Progenitor cell of endocrine pancreas (in vitro differentiated cells): ENCODE measurements around the gene SV2B. TPM values are rescaled to one million over a fixed set of nuclear protein-coding genes. Genes with fewer than 3 reads are reported as not detected.

ENCODE experiments used
- DNase-seq: peaks from one replicate; pipeline ENCODE4 v3.0.0; 2021; ENCODE audit warnings: low spot score; ENCODE audit not compliant: unreplicated experiment
- H3K27ac Mint-ChIP-seq: 2 replicates; pipeline ENCODE4 v1.8.0; 2021; ENCODE audit warnings: mild to moderate bottlenecking, moderate library complexity, mixed read lengths
- H3K27me3 Mint-ChIP-seq: 2 replicates; pipeline ENCODE4 v1.8.0; 2021; ENCODE audit warnings: mixed read lengths
- H3K36me3 Mint-ChIP-seq: 2 replicates; pipeline ENCODE4 v1.8.0; 2022; ENCODE audit warnings: mixed read lengths; ENCODE audit not compliant: insufficient read depth
- H3K4me1 Mint-ChIP-seq: 2 replicates; pipeline ENCODE4 v1.8.0; 2021; ENCODE audit warnings: low read depth, mixed read lengths
- H3K4me3 Mint-ChIP-seq: 2 replicates; pipeline ENCODE4 v1.8.0; 2021; ENCODE audit warnings: low read depth, mild to moderate bottlenecking, moderate library complexity, mixed read lengths
- H3K9me3 Mint-ChIP-seq: 2 replicates; pipeline ENCODE4 v1.8.0; 2021; ENCODE audit warnings: low read depth, mixed read lengths
- total RNA-seq: library from RNA; stranded (reverse); gene quantifications from 2 replicates; pipeline ENCODE4 v1.2.1, GENCODE V29; 2021
- TF ChIP-seq, protein P1 (sequence below): fragments of 200-600 bp; sonication (generic); IDR thresholded peaks from one replicate; pipeline ENCODE4 v1.5.0; 2021; ENCODE audit warnings: antibody characterized with exemption, mild to moderate bottlenecking; ENCODE audit not compliant: unreplicated experiment

Gene SV2B
- total RNA-seq, 1 donor from 2014 or later = 19.9 TPM

DNA sequence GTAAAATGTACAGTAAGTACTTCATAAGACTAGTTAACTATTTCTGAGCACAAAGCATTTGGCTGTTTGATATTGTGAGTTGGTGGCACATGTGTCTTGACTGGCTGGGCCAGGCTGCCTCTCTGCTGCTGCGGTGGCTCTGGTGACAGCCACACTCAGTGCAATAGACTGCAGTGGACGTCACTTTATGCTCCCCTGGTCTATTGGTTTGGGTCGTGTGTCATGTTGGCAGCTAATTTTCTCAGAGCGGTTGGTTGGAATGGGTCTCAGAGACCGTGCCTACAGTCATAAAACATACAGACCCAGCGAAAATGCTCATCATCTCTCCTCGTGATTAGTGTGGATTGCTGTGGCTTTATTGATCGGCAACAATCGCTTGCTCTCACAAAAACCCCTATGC lies 71.3 kb downstream of the SV2B start:
- H3K27ac Mint-ChIP-seq = no peak overlapping the region
- H3K9me3 Mint-ChIP-seq = peaks cover 6% of the 10 kb centered on the region
- TF ChIP-seq, protein P1, sequence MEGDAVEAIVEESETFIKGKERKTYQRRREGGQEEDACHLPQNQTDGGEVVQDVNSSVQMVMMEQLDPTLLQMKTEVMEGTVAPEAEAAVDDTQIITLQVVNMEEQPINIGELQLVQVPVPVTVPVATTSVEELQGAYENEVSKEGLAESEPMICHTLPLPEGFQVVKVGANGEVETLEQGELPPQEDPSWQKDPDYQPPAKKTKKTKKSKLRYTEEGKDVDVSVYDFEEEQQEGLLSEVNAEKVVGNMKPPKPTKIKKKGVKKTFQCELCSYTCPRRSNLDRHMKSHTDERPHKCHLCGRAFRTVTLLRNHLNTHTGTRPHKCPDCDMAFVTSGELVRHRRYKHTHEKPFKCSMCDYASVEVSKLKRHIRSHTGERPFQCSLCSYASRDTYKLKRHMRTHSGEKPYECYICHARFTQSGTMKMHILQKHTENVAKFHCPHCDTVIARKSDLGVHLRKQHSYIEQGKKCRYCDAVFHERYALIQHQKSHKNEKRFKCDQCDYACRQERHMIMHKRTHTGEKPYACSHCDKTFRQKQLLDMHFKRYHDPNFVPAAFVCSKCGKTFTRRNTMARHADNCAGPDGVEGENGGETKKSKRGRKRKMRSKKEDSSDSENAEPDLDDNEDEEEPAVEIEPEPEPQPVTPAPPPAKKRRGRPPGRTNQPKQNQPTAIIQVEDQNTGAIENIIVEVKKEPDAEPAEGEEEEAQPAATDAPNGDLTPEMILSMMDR = no peak
- no peak for DNase-seq
- H3K27me3 Mint-ChIP-seq = peaks cover 30% of the 10 kb centered on the region
- peaks cover 2% of the 10 kb centered on the region for H3K4me1 Mint-ChIP-seq
- H3K4me3 Mint-ChIP-seq = no peak overlapping the region
- peaks cover 3% of the 10 kb centered on the region for H3K36me3 Mint-ChIP-seq

DNA sequence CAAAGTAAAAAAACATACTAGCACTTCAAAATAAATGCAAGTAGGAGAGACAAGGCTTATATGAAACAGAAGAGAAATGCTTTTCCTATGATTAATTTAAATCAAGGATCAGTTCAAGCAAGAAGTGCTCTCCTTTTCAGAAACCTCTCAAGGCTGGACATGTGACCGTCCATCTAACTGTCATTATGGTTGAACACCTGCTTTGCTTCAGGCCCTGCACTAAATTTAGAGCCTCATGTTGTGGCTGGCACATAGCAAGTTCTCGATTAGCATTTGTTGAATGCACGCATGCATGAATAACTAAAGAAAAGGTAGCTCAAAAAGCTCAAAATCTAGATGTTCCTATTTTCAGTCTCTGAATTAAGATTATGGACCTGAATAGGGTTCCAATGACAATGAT lies 82.0 kb downstream of the SV2B start:
- Mint-ChIP-seq H3K36me3 (peaks cover 1% of the 10 kb centered on the region), H3K27ac (no peak overlapping the region), H3K4me3 (no peak overlapping the region), H3K27me3 (peaks cover 48% of the 10 kb centered on the region), H3K9me3 (peaks cover 3% of the 10 kb centered on the region), H3K4me1 (peaks cover 28% of the 10 kb centered on the region)
- DNase-seq = no peak
- TF ChIP-seq, protein P1 = no peak

DNA sequence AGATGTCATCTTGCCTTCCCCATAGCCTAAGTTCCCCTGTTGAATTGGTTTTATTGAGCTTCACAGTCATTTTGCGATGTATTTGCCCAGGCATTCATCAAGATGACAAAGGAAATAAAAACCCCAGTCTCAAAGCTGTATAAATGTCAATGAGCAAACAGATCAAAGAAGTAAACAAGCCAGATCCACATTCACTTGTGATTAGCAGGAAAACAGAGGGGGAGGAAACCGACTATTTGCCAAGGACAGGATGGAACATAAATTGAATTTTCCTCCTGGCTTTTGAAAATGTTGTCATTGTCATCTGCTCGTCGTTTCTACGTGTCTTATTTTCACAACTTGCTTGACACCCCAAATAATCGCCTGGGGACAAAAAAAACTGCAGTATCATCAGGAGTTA lies 83.5 kb downstream of the SV2B start:
- Mint-ChIP-seq H3K36me3 (no peaks in the 10 kb centered on the region), H3K27ac (no peak overlapping the region), H3K4me3 (no peak overlapping the region), H3K4me1 (peaks cover 28% of the 10 kb centered on the region), H3K27me3 (peaks cover 45% of the 10 kb centered on the region), H3K9me3 (peaks cover 3% of the 10 kb centered on the region)
- TF ChIP-seq, protein P1 = no peak
- no peak for DNase-seq

GRCh38 chr15:91184441-91184840 lies 84.4 kb downstream of the SV2B start:
- Mint-ChIP-seq H3K4me1 (peaks cover 28% of the 10 kb centered on the region), H3K27me3 (peaks cover 45% of the 10 kb centered on the region), H3K36me3 (no peaks in the 10 kb centered on the region), H3K9me3 (peaks cover 3% of the 10 kb centered on the region), H3K4me3 (no peak overlapping the region), H3K27ac (no peak overlapping the region)
- TF ChIP-seq, protein P1 = no peak
- DNase-seq = no peak

DNA sequence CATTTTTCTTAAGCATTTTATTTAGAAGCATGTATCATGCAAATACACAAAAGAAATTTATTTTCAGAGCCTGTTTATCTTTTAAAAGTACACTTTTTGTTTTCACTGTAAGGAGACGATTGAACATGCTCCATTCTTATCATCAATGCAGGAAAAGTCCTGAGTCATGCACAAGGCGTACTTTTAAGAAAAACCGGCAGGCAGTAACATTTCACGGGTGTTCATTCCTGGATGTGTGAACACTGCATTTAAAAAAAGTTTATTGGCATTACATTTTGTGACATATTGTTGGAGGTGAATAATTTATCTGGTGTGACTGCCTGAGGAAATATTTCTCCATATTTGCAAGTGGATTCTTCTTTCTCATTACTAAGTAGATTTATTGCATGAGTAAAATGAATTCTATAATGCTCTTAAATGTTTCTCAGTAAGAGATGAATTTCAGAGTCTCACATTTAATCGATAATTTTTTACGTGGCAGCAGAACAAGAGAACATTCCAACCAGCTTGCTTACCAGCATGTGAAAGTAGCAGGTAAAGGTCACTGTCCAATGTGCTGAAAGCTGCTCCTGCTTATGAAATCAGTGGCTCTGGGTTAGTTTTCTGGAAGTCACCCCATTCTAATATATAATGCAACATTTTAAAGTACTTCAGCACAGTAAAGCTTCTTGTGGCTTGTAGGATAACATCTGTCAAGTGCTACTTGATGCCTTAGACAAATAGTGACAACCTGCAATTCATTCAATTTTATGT lies 87.0 kb downstream of the SV2B start:
- Mint-ChIP-seq H3K36me3 (no peaks in the 10 kb centered on the region), H3K27ac (no peak overlapping the region), H3K27me3 (peaks cover 40% of the 10 kb centered on the region), H3K4me3 (no peak overlapping the region), H3K9me3 (no peaks in the 10 kb centered on the region), H3K4me1 (peaks cover 23% of the 10 kb centered on the region)
- peak; percentile 29 for DNase-seq
- TF ChIP-seq, protein P1 = no peak
